KMS-11 (cell line): ENCODE results near the gene HUS1B.

ENCODE experiments used
- H2AFZ ChIP-seq: fragments of 200-600 bp; sonication (generic); 2 replicates; pipeline ENCODE4 v1.6.1; 2016; ENCODE audit warnings: antibody characterized with exemption, mixed run types, low read depth
- H3K27ac ChIP-seq: fragments of 200-600 bp; sonication (generic); 2 replicates; pipeline ENCODE4 v1.6.1; 2016; ENCODE audit warnings: mild to moderate bottlenecking, mixed run types
- H3K27me3 ChIP-seq: fragments of 200-600 bp; sonication (generic); 2 replicates; pipeline ENCODE4 v1.6.1; 2017; ENCODE audit warnings: mild to moderate bottlenecking, low read depth, mixed run types, moderate library complexity; ENCODE audit not compliant: insufficient read depth
- H3K36me3 ChIP-seq: fragments of 200-600 bp; sonication (generic); 2 replicates; pipeline ENCODE4 v1.6.1; 2017; ENCODE audit warnings: mild to moderate bottlenecking, mixed run types; ENCODE audit not compliant: insufficient read depth
- H3K4me1 ChIP-seq: fragments of 200-600 bp; sonication (generic); 2 replicates; pipeline ENCODE4 v1.6.1; 2016; ENCODE audit warnings: mild to moderate bottlenecking, low read depth, mixed run types; ENCODE audit not compliant: poor library complexity, severe bottlenecking
- H3K4me2 ChIP-seq: fragments of 200-600 bp; sonication (generic); 2 replicates; pipeline ENCODE4 v1.7.0; 2016; ENCODE audit warnings: mild to moderate bottlenecking, mixed run types
- H3K4me3 ChIP-seq: fragments of 200-600 bp; sonication (generic); IDR thresholded peaks from 2 replicates; pipeline ENCODE4 v1.6.1; 2017; ENCODE audit warnings: low read depth, low read length, mixed read lengths; ENCODE audit not compliant: insufficient read depth
- H3K79me2 ChIP-seq: fragments of 200-600 bp; sonication (generic); 2 replicates; pipeline ENCODE4 v1.6.1; 2016; ENCODE audit warnings: low read depth, mixed run types; ENCODE audit not compliant: insufficient read depth
- H3K9ac ChIP-seq: fragments of 200-600 bp; sonication (generic); 2 replicates; pipeline ENCODE4 v1.6.1; 2016; ENCODE audit warnings: mild to moderate bottlenecking, mixed run types
- H4K20me1 ChIP-seq: fragments of 200-600 bp; sonication (generic); 2 replicates; pipeline ENCODE4 v1.6.1; 2016; ENCODE audit warnings: mild to moderate bottlenecking, mixed run types; ENCODE audit not compliant: insufficient read depth
- CTCF ChIP-seq: fragments of 200-600 bp; sonication (generic); conservative IDR thresholded peaks from 2 replicates; pipeline ENCODE4 v1.6.1; 2017; ENCODE audit warnings: low read depth, mild to moderate bottlenecking, antibody characterized with exemption, low read length, moderate library complexity, mixed read lengths

The HUS1B gene

GRCh38 chr6:609905-610304 lies 47.0 kb downstream of the HUS1B start:
- Histone ChIP-seq H3K4me2 (no peak overlapping the region), H3K27me3 (no peaks in the 10 kb centered on the region), H3K27ac (no peak overlapping the region), H3K4me1 (no peaks in the 10 kb centered on the region), H3K36me3 (no peaks in the 10 kb centered on the region), H3K4me3 (no peak overlapping the region), H3K9ac (no peak overlapping the region), H2AFZ (no peak overlapping the region), H3K79me2 (no peaks in the 10 kb centered on the region), H4K20me1 (no peaks in the 10 kb centered on the region)
- no peak for TF ChIP-seq CTCF

- H2AFZ ChIP-seq = no peak overlapping the region
- H3K9ac ChIP-seq = no peak overlapping the region
- no peaks in the 10 kb centered on the region for H3K79me2 ChIP-seq
- no peak overlapping the region for H3K4me2 ChIP-seq
- H3K36me3 ChIP-seq = no peaks in the 10 kb centered on the region
- no peak overlapping the region for H3K4me3 ChIP-seq
- TF ChIP-seq CTCF = no peak
- H3K4me1 ChIP-seq = no peaks in the 10 kb centered on the region
- no peak overlapping the region for H3K27ac ChIP-seq
- no peaks in the 10 kb centered on the region for H4K20me1 ChIP-seq
- no peaks in the 10 kb centered on the region for H3K27me3 ChIP-seq
Observed at GRCh38 chr6:606829-607379, 50.0 kb downstream of the HUS1B start.
